OCI-LY7 (cell line): Measurements from ENCODE around the gene EMCN. TPM values are rescaled to one million over a fixed set of nuclear protein-coding genes. Genes with fewer than 3 reads are reported as not detected.

Experiments used
- BruUV-seq: library from RNA; stranded (reverse); fragments of 400-500 nt; replicated peaks from 2 replicates; lab custom pipeline; 2021; lab: Mats Ljungman, UMichigan
- CTCF ChIA-PET: fragments of 300-600 bp; sonication (Branson Sonifier 250); formaldehyde crosslinking; loops from one replicate; lab custom pipeline; 2022; ENCODE audit warnings: antibody characterized with exemption; ENCODE audit not compliant: unreplicated experiment; lab: Charles Lee
- POLR2A ChIA-PET: fragments of 300-600 bp; sonication (Branson Sonifier 250); formaldehyde crosslinking; loops from one replicate; lab custom pipeline; 2022; ENCODE audit warnings: antibody characterized with exemption; lab: Charles Lee
- DNase-seq: peaks from one replicate; pipeline ENCODE4 v3.0.0-alpha.2; 2015; ENCODE audit warnings: low spot score
- H2AFZ ChIP-seq: fragments of 200-600 bp; sonication (generic), shearing (Covaris generic); 2 replicates; pipeline ENCODE4 v1.6.1; 2014; ENCODE audit warnings: mild to moderate bottlenecking, antibody characterized with exemption, low read length, moderate library complexity
- H3K27ac ChIP-seq: fragments of 200-600 bp; sonication (generic); 2 replicates; pipeline ENCODE4 v1.5.1; 2014; ENCODE audit warnings: mixed run types, low read depth, mild to moderate bottlenecking, moderate library complexity, low read length, inconsistent platforms; ENCODE audit not compliant: poor library complexity, severe bottlenecking
- H3K36me3 ChIP-seq: fragments of 200-600 bp; sonication (generic); 2 replicates; pipeline ENCODE4 v1.6.1; 2014; ENCODE audit warnings: mild to moderate bottlenecking, antibody characterized with exemption, low read length, moderate library complexity, mixed read lengths; ENCODE audit not compliant: insufficient read depth
- H3K4me1 ChIP-seq: fragments of 200-600 bp; sonication (generic); 2 replicates; pipeline ENCODE4 v1.5.1; 2014; ENCODE audit warnings: mild to moderate bottlenecking, low read length; ENCODE audit not compliant: insufficient read depth, poor library complexity, severe bottlenecking
- H3K4me2 ChIP-seq: fragments of 200-600 bp; sonication (generic); 2 replicates; pipeline ENCODE4 v1.6.1; 2014; ENCODE audit warnings: mild to moderate bottlenecking, low read length
- H3K4me3 ChIP-seq: fragments of 200-600 bp; sonication (generic); 2 replicates; pipeline ENCODE4 v1.5.1; 2014; ENCODE audit warnings: mild to moderate bottlenecking, low read depth, low read length; ENCODE audit not compliant: poor library complexity, severe bottlenecking
- H3K79me2 ChIP-seq: fragments of 200-600 bp; sonication (generic); 2 replicates; pipeline ENCODE4 v1.6.1; 2016; ENCODE audit warnings: low read depth, mild to moderate bottlenecking, low read length, moderate library complexity, mixed read lengths; ENCODE audit not compliant: insufficient read depth
- H3K9me2 ChIP-seq: fragments of 200-600 bp; sonication (generic); 2 replicates; pipeline ENCODE4 v1.6.1; 2016; ENCODE audit warnings: mild to moderate bottlenecking, low read length, mixed read lengths; ENCODE audit not compliant: insufficient read depth
- H3K9me3 ChIP-seq: fragments of 200-600 bp; sonication (generic); 2 replicates; pipeline ENCODE4 v1.6.1; 2014; ENCODE audit warnings: mild to moderate bottlenecking, mixed run types, low read length, mixed read lengths
- H4K20me1 ChIP-seq: fragments of 200-600 bp; sonication (generic); 2 replicates; pipeline ENCODE4 v1.6.1; 2014; ENCODE audit warnings: mild to moderate bottlenecking, antibody characterized with exemption, low read length, moderate library complexity, mixed read lengths; ENCODE audit not compliant: insufficient read depth
- EZH2phosphoT487 ChIP-seq: fragments of 200-600 bp; sonication (generic); IDR thresholded peaks from 2 replicates; pipeline ENCODE4 v1.6.1; 2018; ENCODE audit warnings: low read depth, borderline replicate concordance, mild to moderate bottlenecking, mixed run types, antibody characterized with exemption, low read length, moderate library complexity, mixed read lengths
- intact Hi-C: fragments of 100-400 bp; cut with micrococcal nuclease; formaldehyde crosslinking; loops from one replicate; pipeline ENCODE4 v1.10.0; 2022; ENCODE audit not compliant: unreplicated experiment
- total RNA-seq, 2 experiments: library from RNA; depleted of rRNA in 1 of 2; stranded (reverse); fragments of >200 nt in 1 of 2; shearing (Covaris generic) in 1 of 2; gene quantifications; 2 replicates each; pipeline ENCODE4 v1.2.3, GENCODE V29; 2014 to 2022
- TF ChIP-seq, protein P1 (sequence below): fragments of 200-600 bp; sonication (generic); conservative IDR thresholded peaks from 2 replicates; pipeline ENCODE4 v1.5.1; 2014; ENCODE audit warnings: mild to moderate bottlenecking, antibody characterized with exemption, low read length, moderate library complexity, mixed read lengths

The EMCN gene
- total RNA-seq, 2 experiments from 2014 or later: not detected

DNA sequence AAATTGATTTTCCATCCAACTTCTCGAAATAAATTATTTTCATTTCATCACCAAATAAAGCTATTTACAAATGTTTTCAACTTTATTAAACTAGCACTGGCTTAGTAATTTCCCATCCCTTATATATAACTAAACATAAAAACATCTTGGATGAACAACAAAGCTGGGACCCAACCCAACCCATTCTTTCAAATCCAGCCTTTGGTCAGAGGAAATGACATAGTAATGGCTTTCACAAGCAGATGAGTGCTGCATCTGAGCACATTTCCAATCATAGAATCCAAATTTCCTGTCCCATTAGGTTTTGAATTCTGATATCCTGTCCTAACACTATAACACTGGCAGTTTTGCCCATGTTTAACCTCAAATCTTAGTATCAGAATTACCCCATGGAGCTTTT lies 7.9 kb upstream of the EMCN start:
- POLR2A ChIA-PET: interaction anchor here (0.7 kb wide), 1 partner anchor 509 kb away, joined by 3 read pairs; no protein-coding TSS in a partner anchor
- no peaks in the 10 kb centered on the region for H3K9me2 ChIP-seq
- intact Hi-C loops: no loop called here
- DNase-seq: no peak
- H3K4me2 ChIP-seq: no peak overlapping the region
- no peaks in the 10 kb centered on the region for H3K79me2 ChIP-seq
- TF ChIP-seq EZH2phosphoT487: no peak
- TF ChIP-seq, protein P1, sequence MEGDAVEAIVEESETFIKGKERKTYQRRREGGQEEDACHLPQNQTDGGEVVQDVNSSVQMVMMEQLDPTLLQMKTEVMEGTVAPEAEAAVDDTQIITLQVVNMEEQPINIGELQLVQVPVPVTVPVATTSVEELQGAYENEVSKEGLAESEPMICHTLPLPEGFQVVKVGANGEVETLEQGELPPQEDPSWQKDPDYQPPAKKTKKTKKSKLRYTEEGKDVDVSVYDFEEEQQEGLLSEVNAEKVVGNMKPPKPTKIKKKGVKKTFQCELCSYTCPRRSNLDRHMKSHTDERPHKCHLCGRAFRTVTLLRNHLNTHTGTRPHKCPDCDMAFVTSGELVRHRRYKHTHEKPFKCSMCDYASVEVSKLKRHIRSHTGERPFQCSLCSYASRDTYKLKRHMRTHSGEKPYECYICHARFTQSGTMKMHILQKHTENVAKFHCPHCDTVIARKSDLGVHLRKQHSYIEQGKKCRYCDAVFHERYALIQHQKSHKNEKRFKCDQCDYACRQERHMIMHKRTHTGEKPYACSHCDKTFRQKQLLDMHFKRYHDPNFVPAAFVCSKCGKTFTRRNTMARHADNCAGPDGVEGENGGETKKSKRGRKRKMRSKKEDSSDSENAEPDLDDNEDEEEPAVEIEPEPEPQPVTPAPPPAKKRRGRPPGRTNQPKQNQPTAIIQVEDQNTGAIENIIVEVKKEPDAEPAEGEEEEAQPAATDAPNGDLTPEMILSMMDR: no peak
- BruUV-seq: no TSS peak
- H3K36me3 ChIP-seq: no peaks in the 10 kb centered on the region
- no peak overlapping the region for H3K27ac ChIP-seq
- no peaks in the 10 kb centered on the region for H4K20me1 ChIP-seq
- H2AFZ ChIP-seq: no peak overlapping the region
- H3K4me3 ChIP-seq: no peak overlapping the region
- no peaks in the 10 kb centered on the region for H3K4me1 ChIP-seq
- H3K9me3 ChIP-seq: no peaks in the 10 kb centered on the region
- CTCF ChIA-PET: no interaction called here

DNA sequence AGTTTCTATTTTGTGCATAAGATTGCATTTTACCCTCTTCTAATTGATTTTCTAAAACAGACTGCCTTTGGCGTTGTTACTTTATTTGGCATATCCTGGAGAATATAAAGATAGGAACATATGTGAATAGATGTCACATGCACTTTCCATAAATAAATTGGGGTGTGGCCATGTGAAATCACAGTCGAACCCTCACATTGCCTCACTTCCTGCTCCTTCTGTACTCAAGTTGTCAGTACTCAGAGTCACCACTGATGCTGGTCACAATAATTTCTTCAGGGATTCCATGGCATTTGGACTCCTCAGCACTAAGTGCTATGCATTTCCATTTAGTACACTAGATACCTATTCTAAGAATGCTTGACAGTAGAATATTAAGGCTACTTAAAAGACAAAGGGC lies 1.4 kb upstream of the EMCN start:
- Histone ChIP-seq H3K4me2 (no peak overlapping the region), H4K20me1 (no peaks in the 10 kb centered on the region), H3K36me3 (no peaks in the 10 kb centered on the region), H3K9me2 (no peaks in the 10 kb centered on the region), H3K4me1 (no peaks in the 10 kb centered on the region), H3K27ac (no peak overlapping the region), H3K4me3 (no peak overlapping the region), H3K9me3 (no peaks in the 10 kb centered on the region), H3K79me2 (no peaks in the 10 kb centered on the region), H2AFZ (no peak overlapping the region)
- ChIA-PET POLR2A (no interaction called here), CTCF (no interaction called here)
- intact Hi-C loops: no loop called here
- TF ChIP-seq EZH2phosphoT487: no peak
- TF ChIP-seq, protein P1: no peak
- DNase-seq: no peak
- no TSS peak for BruUV-seq

DNA sequence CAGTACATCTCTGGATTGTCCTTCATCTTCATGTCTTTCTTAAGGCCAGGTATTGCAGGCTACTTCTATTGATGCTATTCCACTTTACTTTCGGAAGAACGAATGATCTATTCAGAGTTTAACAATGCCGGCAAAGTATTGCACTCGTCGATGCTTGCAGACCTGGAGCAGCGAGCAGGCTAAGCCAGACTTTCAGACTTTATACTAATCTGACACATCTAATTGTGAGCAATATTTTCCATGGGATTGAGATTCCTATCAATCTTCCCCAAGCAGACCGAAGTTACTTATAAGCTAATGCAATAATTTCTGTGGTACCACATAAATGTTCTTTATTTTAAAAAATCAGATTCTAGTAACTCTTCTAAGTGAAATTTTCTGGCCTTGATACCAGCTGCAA lies 1.6 kb downstream of the EMCN start:
- H3K79me2 ChIP-seq: no peaks in the 10 kb centered on the region
- H3K4me3 ChIP-seq: no peak overlapping the region
- H3K9me2 ChIP-seq: no peaks in the 10 kb centered on the region
- ChIA-PET POLR2A (interaction anchor here (0.6 kb wide), 1 partner anchor 504 kb away, joined by 3 read pairs; no protein-coding TSS in a partner anchor), CTCF (no interaction called here)
- no peak overlapping the region for H2AFZ ChIP-seq
- H3K36me3 ChIP-seq: no peaks in the 10 kb centered on the region
- TF ChIP-seq, protein P1: no peak
- TF ChIP-seq EZH2phosphoT487: no peak
- BruUV-seq: no TSS peak
- H3K27ac ChIP-seq: no peak overlapping the region
- DNase-seq: no peak
- no peaks in the 10 kb centered on the region for H3K9me3 ChIP-seq
- no peaks in the 10 kb centered on the region for H3K4me1 ChIP-seq
- no peaks in the 10 kb centered on the region for H4K20me1 ChIP-seq
- intact Hi-C loops: no loop called here
- no peak overlapping the region for H3K4me2 ChIP-seq
